IPS DF 19.7 (cell line): Measurements from ENCODE around the gene AVPR2.

ENCODE experiments used
- DNase-seq: peaks from one replicate; pipeline ENCODE4 v3.0.0-alpha.2; 2013; ENCODE audit warnings: low read depth, low spot score

Gene AVPR2

DNA sequence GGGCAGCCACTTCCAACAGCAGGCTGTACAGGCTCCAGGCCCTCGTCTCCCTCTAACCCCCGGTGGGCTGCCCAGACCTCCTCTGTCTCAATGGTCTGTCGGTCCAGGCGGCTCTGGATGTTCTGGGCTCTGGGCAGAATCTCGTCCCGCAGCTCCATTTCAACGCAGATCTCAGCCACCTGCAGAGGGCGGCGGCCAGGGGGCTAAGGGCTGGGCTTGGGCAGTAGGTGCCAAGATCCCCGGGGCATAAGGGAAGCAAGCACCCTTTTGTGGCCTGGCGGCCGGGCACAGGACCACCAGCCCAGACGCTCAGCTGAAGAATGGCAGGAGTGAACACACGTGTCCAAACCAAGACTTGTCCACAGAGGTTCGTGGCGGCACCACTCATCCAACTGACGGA, 9.2 kb downstream of the AVPR2 start:
- DNase-seq: no peak

DNA sequence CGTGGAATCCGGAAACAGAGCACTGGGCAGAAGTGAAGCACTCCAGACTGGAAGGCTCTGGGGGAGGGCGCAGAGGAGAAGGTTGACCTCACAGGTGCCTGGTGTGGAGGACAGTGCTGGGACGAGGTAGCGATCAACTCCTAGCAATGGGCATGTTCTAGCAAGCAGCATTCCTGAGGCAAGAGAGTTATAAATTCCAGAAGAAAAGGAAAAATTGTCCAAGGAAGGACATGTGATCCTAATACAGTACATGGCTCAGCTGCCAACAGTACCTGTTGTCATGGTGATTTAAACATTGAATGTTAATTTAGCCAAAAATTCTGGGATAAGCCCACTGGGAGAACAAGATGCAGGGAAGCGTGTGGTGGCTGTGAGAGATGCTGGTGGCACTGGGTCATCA, 13.4 kb downstream of the AVPR2 start:
- DNase-seq: no peak

DNA sequence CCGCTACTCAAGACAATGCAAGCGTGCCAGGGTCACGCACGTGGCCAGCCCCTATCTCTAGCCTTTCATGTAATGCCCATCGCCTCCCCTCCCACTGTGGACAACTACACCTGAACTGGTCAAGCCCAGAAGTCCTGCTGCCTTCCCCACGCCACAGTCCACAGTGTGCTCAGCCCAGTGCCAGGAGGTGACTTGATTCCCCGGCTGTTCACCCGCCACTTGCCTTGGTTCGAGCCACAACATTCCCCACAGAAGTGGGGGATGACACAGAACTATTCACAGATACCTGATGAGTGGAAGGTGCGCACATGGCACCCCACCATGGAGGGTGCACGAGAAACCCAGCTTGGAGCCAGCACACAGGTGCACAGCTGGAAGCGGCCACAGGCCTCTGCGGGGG, 14.8 kb downstream of the AVPR2 start:
- DNase-seq: no peak

DNA sequence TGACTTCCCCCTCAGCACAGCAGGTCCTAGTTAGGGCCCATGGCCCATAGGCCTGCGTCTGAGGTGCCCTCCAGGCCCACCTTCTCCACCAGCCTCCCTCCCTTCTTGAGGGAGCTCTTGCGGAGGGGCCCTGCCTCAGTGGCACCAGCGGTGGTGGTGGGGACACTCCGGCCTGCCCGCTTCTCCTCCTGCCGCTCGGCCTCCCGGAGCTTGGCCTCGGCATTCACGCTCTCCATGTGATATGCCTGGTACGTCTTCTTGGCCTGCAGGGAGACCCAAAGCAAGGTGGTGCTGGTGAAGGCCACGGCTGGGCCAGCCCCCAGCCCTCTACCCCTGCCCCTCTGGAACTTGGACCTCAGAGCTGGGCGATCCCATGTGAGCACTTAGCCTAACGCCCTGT, 16.1 kb downstream of the AVPR2 start:
- no peak for DNase-seq

DNA sequence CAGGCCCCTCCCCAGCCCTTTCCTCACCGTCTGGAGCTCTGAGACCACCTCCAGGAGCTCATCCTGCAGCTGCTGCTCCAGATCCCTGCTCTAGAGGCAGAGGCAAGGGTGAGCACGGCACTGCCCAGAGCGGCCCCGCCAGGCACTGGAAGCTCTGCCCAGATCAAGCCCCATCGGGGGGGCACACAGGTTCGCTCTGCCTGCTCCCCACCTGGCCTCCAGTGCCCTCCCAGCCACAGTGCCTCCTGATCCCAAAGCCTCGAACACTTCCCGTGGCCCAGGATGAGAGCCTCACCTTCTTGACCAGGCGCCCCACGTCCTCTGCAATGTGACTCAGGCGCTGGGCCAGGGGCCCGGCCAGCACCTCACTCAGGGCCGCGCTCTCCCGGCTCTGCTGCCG, 16.6 kb downstream of the AVPR2 start:
- no peak for DNase-seq

DNA sequence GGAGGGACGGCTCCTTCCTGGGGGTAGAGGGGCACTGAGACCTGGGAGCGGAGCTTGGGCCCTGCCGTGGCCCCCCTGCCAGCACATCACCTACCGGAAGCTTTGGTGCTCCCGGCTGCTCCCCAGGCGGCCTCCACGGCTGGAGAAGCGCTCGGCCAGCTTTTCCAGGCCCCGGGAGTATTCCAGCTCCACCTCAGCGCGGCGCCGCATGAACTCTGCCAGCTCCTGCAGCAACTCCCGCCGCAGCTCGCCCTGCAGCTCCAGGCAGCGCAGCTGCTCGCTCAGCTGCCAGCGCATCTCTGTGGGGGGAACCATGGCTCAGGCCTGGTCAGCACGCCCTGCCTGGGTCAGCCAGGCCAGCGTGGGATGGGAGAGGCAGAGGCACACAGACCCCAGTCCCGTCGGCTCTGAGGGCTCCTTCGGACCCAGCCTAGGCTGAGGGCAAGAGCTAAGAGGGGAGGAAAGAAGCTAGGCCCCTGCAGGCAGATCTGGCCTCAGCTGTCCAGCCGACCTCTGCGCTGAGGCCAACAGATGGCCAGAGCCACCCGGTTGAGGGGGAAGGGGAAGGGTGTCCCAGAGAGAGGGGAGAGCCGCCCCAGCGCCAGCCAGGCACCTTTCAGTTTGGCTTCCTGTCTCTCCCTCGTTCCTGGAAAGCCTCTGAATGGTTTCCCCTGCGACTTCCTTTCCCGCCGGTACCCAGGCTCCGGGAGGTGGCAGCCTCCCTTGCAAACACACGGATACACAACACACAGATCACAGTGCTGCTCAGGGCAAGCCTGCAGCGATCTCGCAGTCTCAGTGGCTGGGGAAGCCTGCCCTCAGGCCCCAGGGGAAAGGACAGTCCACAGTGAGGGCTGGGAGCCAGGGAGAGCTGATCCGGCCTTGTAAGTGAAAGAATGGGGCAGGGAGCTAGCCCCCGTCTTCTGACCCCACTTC, 17.3 kb downstream of the AVPR2 start:
- no peak for DNase-seq

DNA sequence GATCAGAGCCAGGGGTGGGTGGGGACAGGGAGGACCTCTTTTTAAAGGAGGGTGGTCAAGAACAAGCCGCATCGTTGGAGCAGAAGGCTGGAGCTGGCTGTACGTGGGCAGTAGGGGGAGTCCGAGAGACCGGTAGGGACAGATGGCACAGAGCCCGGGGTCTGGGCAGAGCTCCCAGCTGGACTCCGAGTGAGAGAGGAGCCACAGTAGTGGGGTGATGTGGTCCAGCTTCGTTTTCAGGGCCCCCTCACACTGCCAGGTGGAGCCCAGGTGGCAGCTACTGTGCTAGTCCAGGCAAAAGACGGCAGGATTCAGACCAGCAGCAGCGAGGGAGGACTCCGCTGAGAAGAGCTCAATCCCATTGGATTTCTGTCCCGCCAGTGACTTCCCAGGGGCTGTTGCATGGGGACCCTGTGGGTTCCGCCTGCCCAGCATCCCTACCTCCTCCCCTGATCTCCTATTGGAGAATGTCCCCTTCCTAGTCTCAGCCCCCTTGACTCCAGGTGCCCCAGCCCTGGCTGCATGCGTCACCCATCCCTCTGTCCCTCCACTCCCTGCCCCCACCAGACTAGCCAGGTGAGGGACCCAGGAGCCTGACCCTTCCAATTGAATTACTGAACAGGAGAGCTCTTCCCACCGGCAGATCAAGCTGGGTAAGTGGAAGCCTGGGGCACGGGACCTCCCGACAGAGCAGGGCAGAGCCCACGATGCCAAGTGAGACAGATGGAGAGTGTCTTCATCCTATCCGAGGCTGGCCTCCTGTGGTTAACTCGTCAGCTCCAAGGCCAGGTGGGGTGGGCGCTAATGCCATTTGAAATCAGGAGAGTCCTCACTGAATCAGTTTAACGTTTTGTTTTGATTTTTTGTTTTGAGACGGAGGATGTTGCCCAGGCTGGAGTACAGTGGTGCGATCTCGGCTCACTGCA, 18.7 kb downstream of the AVPR2 start:
- no peak for DNase-seq

DNA sequence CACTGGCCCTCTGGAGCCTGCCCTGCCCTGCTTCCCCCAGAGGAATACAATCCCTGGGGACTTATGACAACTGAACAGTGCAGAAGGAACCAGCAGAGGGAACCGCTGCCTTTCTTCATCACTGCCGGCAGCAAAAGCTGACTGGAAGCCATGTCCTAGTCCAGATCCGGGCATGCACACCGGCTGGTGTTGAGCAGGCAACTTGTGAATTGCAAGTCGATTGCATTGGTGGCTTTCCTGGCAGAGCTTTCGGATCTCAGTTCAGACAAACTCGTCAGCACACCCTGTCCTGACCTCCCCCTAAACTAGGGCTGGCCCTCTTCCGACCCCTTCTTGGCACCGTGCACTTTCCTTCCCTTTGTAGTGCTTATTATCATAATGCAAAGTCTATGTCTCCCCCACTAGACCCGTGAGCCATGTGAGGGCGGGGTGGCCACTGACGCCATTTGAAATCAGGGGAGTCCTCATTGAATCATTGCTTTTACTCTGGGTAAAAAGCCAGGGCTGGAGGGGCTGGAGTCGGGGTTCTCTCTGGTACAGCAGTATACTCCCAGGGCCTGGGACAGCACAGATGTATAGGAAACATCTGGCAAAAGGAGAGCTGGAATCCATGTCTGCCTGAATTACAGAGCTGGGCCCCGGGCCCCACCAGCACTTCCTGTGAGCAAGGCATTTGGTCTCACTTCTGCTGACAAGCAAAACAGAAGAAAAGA, 19.8 kb downstream of the AVPR2 start:
- DNase-seq: no peak

DNA sequence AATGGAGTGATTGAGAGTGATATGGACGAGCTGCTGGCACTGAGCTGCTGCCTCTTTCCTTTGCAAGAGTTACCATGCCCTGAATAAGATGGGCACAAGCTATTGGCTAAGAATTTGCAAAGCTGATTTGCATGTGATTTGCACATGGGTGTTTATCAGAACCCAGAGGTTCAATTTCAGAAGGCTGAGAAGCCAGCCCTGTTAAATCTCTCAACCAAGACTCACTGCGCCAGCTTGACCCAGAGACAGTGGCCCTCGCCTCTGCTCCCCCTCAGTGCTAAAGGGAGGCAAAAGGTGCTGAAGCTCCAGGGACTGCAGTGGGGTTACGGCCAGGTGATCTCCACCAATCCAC, 20.9 kb downstream of the AVPR2 start:
- no peak for DNase-seq

DNA sequence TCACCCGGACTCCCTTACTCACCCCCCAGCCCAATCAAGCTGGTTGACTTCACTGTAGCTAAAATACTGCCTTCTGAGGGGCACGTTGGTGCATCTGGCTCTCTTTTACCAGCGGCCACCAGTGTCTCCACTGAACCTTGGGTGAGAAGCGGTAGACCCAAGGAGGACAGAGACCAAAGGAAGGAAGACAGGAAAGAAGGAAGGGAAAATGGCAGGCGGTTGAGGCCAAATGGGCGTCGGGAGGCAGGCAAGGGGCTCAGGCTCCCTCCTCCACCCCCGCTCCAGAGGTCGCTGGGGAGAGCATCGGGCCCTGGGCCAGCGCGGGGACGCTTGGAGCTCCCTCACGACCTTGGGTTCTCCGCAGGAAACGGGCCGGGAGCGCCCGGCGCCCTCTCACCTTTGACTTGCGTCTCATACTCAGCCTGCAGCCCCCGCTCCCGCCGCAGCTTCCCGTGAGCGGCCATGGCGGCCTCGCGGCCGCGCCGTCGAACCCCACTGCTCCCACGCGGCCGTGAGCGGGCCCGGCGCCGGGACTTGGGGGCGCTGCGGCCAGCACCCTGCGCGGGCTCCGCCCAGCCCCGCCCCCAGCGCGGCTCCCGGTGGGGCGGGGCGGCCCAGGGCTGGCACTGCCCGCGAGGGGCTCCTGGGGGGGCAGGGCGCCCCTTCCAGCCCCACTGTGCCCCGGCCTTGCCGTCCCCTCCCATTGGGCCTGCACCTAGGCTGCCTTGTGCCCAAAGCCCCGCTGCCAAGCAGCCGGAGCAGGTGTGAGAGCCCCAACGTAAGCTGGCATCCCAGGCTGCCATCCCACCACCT, 21.5 kb downstream of the AVPR2 start, which contains the start of gene ARHGAP4:
TSS of gene ARHGAP4 (minus strand) at position 526 of the 813 bp plus-strand sequence. CDS start at position 464, 62 bp downstream.
- DNase-seq: no peak

DNA sequence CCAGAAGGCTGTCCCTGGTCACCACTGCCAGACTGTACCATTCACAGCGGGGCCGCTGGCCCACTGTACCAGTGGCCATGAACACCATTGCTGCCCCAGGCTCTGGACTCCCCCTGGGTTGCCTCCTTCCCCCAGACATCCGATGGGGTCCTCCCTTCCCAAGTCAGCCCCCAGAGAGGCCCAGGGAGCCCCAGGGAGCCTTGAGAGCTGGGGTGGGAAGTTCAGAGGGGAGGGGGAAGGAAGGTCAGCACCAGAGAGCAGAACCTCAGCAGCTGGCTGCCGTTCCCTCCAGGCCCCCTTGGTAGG, 22.0 kb downstream of the AVPR2 start:
- DNase-seq: no peak

DNA sequence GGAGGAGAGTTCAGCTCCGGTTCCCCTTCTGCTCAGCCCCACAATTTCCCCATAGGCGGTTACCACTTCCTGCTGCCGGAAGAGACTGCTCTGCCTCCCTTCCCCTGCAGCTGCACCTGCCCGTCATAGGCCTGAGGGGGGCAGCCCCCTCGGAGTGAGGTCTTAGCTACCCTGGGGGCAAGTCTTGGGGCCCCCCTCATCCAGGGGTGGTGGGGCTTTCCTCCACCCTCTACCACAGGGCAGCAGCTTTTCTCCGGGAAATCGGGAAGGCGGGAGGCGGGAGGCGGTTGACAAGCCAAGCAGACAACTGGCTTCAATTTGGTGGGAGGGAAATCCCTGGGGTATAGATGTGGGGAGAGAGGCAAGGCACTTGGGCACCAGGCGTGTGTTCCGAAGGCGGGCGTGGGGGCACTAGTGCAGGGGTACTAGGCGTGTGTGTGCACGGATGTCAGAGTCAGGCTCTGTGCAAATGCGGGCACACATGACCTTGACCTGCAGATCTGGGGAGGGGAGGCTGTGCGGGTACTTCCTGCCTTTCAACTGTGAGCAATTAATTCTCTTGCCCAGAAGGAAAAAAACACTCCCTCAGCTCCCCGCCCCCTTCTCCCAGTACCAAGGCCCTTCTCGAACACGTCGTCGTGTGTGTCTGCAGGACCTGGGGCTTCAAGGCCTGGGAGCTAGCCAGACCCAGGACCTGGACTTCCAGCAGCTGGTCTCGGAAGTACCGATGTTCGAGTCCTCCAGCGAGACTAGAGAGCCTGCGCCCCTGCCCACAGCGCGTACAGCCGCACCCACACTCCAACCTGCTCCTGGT, 22.6 kb downstream of the AVPR2 start:
- no peak for DNase-seq

DNA sequence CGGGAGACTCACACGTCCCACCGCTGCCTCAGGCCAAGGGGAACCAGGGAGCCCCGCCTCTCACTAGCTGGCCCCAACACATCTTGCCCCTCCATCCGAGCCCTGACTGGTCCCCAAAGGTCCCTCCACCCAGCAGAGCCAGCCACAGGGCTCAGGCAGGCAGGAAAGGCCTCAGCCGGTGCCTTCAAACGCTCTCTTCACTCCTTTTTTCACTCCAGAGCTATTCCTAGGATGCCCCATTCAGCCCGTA, 23.1 kb downstream of the AVPR2 start:
- DNase-seq: no peak

DNA sequence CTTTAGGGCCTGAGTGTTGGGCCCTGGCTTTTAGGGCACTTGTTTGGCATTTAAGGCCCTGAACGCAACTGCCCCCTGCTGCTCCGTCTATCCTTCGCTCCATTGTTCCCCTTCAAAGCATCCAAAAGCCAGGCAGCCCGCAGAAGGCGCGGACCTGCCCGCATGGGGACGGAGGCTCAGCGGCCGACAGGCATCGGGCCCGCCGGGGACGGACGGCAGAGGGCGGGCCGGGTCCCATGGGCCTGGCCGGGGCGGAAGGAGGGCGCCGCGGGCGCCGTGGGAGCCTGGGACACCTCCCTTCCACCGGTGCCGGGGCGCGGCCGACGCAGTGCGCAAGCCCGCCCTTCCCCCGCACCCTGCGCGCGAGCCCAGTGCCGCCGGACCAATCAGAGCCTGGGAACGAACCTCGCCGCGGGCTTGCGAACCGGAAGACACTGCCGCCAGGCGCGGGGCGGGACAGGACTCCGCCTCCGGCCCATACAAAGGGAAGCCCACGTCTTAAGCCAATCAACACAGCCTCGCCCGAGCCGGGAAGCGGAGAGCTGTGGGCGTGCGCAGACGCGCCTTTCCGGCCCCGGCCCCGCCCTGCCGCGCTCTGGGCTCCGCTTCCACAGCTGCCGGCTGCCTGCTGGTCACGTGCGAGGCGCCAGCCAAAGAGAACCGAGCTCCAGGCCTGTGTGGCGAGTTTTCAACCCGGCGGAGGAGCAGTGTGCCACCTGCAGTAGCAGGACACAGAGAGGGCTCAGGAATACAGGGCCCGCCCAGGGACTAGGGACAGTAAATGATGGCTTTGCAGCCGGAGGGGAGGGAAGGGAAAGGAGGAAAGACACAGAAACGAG, 23.7 kb downstream of the AVPR2 start:
- peak; percentile 67 for DNase-seq

DNA sequence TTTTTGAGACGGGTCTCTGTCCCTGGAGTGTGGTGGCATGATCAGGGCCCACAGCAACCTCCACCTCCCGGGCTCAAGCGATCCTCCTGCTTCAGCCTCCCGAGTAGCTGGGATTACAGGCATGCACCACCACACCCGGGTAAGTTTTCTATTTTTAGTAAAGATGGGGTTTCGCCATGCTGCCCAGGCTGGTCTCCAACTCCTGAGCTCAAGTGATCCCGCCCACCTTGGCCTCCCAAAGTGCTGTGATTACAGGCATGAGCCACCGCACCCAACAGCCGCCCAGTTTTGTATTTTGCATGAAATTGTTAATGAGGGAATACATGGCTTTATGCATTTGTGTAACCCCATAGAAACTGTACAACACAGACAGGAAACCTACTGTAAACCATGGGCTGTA, 24.4 kb downstream of the AVPR2 start:
- DNase-seq: no peak

DNA sequence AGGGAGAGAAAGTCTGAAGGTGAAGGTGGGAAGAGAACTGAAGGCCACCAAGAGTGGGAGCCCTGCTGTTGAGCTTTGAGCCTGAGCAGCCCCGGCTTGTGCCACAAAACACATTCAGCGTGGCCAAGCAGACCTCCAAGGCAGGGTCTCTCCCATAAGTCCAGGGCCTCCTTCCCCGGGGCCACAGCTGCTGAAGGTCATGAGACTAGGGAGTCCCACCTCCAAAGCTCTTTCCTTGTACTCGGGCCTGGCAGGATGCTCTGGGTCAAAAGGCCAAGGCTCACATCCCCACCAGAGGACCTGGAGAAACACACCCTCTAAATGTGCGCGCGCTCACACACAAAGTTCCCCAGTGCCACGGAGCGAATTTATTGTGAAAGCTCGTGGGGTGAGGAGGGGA, 25.1 kb downstream of the AVPR2 start:
- no peak for DNase-seq

DNA sequence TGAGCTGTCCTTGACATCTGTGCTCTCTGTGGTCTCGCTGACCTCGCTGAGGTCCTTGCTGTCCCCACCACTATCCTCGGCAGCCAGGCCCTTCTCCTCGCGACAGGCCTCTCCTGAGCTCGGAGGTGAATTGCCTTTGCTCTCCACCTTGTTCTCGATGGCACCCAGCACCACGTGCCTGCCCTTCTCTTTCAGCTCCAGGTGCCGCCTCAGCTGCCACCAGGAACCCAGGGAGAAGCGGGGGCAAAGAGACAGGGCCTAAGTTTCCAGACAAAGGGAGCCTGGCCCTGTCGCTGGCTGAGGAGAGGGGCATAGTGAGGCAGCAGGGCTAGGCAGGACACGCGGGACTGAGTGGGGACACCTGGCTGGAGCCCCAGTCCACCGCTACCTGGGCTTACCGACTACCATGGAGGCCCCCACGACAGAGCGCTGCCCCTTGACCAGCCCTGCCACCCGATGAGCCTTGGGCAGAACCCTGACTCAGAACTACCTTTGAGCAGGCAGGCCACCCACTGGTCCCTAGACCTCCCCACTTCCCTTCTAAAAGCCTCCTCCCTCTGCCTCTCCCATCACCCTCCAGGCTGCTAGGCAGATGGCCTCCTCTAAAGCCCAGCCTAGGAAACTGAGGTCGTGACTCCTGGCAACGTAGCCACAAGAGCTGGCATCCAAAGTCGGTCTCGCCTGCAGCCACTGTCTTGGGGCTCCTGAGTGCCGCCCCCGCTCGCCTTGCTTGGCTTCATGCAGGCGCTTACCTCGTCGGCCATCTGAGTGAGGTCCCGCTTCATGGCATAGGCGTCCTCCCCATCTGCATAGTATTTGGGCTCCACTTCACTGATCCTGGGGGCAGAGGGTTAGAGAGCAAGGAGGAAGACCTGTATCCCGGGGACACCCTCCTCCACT, 25.8 kb downstream of the AVPR2 start:
- DNase-seq: no peak

DNA sequence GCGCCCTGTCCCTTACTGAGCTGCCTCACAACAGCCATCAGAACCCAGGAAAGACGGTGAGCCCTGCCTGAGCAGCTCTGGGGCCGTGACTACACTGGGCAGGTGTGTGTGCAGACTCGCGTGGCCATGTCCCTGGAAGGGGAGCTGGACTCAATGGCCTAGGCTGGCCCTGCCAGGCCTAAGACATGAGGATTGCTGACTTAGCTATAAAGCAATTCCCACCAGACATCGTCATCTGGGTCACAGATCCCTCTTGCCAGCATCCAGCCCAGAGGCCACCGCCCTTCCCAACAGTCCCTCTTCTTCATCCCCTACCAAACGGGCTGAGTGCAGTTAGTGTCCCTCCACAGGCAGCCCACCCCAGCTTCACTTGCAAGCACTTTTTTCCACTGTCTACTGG, 26.7 kb downstream of the AVPR2 start:
- no peak for DNase-seq

DNA sequence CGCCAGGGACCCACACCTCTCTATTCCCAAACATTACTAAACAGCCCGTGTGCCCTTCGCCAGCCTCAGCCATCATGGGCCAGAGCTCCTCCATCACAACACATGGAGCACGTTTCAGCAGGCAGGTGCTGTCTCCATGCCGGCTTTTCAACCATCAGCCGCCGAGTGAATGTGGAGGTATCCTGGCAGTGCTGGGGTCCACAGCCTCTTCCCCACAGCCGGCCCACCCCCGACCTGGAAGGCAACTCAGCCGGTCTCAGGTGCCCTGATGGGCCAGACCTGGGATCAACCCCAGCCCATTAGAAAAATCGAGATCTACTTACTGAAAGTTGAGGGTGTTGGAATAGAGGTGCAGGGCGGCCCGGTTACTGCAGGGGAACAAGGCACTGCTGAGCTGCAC, 27.3 kb downstream of the AVPR2 start:
- no peak for DNase-seq
